Measurements from ENCODE around the gene SRRT.

SRRT gene

DNA sequence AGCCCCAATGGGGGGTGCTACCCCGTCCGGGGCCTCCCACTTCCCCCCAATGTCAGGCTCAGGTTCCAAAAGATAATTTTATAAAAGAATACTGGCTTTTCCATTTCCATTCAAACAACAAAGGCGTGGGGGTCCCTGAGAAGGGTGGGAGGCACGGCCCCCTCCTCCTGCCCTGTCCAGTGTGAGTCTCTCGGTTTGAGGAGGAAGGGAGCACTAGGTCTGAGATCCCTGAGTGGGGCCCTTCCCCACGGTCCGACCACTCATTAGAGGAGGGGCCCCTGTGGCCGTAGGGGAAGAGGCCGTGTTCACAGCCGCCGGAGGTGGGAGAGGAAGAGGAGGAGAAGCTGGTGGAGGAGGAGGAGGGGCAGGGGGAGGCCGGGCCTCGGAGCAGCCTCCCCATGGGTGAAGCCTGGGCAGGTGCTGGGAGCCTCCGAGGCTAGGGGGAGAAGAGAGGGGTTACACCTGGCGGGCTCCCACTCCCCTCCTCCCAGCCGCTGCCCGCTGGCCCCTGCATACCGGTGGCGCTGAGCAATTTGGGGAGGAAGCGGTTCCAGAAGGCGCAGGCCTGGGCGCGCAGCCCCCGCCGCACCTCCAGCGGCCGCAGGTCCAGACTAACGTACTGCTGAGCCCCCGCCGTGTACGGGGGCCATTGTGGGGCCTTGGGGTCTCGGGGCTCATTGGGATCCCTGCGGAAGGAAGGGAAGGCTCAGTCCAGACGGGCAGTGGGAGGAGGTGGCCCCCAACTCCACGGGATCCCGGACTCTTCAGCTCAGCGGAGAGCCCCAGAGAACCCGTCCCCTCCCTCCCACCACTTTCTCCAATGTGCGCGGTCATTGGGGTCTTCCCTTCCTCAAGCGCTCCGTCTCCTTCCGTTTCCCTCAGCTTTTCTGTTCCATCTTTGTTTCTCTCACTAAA is 16.0 kb downstream of the SRRT start:
- peak; percentile 42 for DNase-seq
- in situ Hi-C loops (cut with HindIII; ENCODE audit: low pct_ligation_motif_present, low pct_unique_long_range_greater_than_20kb, low sequenced_read_pairs) = no loop called here

DNA sequence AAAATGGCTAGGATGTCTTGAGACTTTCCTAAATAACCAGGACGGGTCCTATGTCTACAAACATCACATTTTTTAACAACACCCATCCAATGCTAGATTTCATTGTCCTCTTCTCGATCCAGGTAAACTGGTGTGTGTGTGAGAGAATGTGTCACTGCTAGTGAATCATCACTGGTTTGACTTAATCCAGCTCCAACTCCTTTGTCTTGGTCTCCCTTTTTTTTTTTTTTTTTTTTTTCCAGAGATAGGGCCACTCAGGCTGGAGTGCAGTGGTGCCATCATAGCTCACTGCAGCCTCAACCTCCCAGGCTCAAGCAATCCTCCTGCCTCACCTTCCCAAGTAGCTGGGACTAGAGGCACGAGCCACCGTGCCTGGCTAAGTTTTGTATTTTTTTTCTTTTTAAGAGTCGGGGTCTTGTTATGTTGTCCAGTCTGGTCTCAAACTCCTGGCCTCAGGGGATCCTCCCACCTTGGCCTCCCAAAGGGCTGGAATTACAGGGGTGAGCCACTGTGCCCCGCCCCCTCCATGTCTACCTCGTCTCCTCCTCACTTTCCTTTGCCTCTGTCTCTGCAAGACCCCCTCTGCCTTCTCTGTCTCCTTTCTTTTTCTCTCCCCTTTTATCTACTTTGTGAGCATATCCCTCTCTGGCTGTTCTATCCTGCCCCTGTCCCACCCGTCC is 16.8 kb downstream of the SRRT start:
- DNase-seq = peak; percentile 51
- in situ Hi-C loops (cut with HindIII; ENCODE audit: low pct_ligation_motif_present, low pct_unique_long_range_greater_than_20kb, low sequenced_read_pairs) = no loop called here

DNA sequence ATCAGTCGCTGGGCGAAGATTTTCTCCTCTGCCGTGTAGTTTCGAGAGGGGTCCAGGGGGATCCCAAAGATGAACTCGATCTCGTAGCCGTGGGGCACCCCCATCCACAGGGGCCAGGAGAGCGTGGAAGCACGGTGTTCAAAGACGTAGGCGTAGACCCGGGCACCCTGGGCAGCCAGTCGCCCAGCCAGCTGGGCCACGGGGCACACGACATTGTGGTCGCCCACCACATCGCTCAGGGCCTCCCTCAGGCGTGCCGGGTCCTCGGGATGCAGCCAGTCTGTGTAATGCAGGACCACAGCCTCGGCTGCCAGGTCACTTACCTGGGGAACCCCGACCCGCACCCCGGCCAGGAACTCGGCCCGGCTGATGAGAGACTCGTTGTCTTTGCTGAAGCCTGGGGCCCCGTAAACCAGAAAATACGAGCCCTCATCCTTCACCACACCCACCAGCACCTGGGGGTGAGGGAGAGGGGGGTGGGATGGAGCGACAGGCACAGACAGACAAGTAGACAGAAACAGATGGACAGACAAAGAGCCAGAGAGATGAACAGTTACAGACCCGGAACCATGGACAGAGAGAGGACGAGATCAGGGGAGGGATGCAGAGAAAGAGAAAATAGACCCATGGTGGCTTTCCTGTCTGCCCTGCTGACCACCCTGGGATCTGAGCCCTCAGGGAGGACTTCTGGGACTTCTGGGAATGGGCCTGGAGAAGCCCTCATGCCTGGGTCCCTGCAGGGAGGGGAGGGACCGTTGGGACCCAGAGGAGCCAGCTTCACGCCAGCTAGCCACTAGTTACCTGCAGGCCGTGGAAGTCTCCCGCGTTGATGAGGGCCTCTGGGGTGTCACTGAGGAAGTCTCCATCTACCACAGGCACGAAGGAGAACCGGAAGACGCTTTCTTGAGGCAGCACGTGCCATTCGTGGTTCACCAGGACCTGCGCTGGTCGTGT is 17.7 kb downstream of the SRRT start:
- DNase-seq = no peak
- in situ Hi-C loops (cut with HindIII; ENCODE audit: low pct_ligation_motif_present, low pct_unique_long_range_greater_than_20kb, low sequenced_read_pairs) = no loop called here

GRCh38 chr7:100893318-100893895 is 18.5 kb downstream of the SRRT start:
- DNase-seq = no peak
- in situ Hi-C loops (cut with HindIII; ENCODE audit: low pct_ligation_motif_present, low pct_unique_long_range_greater_than_20kb, low sequenced_read_pairs) = no loop called here

- in situ Hi-C loops (cut with HindIII; ENCODE audit: low pct_ligation_motif_present, low pct_unique_long_range_greater_than_20kb, low sequenced_read_pairs) = no loop called here
- no peak for DNase-seq
Observed at GRCh38 chr7:100893910-100894721, 19.2 kb downstream of the SRRT start.

DNA sequence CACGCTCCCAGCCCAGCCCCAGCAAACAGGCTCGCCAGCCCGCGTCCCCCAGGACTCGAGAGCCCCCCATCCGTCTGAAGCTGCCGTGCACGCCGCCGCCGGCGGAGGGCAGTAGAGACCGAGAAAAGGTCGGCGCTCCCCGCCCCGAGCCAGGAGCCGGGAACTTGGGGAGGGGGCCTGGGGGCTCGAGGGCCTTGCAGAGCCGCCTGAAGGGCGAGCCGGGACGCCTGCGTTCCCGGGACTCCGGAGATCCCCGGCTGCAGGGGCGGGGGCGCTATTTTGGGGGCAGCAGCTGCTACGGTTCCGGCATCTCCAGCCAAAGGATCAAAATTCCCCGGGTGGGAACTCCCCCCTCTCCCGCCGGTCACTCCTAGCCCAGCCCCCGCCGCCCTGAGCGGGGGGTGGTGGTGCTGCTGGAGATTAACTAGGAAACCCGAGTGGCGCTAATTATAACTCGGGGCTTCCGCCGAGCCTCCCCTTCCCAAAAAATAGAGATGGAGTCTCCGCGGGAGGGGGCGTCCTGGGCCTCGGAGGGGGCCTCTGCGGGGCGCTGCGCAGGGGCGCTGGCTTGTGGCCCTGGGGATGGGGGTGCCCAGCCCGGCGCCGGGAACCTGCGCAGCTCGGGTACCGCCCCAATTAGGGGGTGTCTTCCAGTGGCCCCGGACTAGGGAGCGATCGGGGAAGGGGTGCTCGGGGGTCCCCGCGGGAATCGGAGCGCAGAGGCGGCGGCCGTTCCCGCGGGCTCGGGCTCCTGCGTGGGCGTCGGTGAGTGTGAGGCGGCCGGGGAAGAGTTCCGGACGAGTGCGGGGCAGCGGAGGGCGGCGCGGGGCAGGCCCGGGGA is 20.2 kb downstream of the SRRT start:
- DNase-seq = peak; percentile 56
- in situ Hi-C loops (cut with HindIII; ENCODE audit: low pct_ligation_motif_present, low pct_unique_long_range_greater_than_20kb, low sequenced_read_pairs) = no loop called here

- in situ Hi-C loops (cut with HindIII; ENCODE audit: low pct_ligation_motif_present, low pct_unique_long_range_greater_than_20kb, low sequenced_read_pairs) = no loop called here
Observed at GRCh38 chr7:100895701-100895955, 20.7 kb downstream of the SRRT start, which contains the start of gene ACHE. ACHE (minus strand) TSS chr7:100895888; CDS start chr7:100894232, 1,656 bp downstream.

GRCh38 chr7:100895956-100896731 is 21.2 kb downstream of the SRRT start:
- no peak for DNase-seq
- in situ Hi-C loops (cut with HindIII; ENCODE audit: low pct_ligation_motif_present, low pct_unique_long_range_greater_than_20kb, low sequenced_read_pairs) = no loop called here

More at GRCh38 chr7:100895701-100895955, 20.7 kb downstream of the SRRT start, which contains the start of gene ACHE:
- DNase-seq = peak; percentile 47

- DNase-seq = peak; percentile 50
- in situ Hi-C loops (cut with HindIII; ENCODE audit: low pct_ligation_motif_present, low pct_unique_long_range_greater_than_20kb, low sequenced_read_pairs) = no loop called here
Observed at GRCh38 chr7:100896732-100897608, 22.1 kb downstream of the SRRT start.

GRCh38 chr7:100897772-100898454 is 23.0 kb downstream of the SRRT start:
- no peak for DNase-seq
- in situ Hi-C loops (cut with HindIII; ENCODE audit: low pct_ligation_motif_present, low pct_unique_long_range_greater_than_20kb, low sequenced_read_pairs) = no loop called here

DNA sequence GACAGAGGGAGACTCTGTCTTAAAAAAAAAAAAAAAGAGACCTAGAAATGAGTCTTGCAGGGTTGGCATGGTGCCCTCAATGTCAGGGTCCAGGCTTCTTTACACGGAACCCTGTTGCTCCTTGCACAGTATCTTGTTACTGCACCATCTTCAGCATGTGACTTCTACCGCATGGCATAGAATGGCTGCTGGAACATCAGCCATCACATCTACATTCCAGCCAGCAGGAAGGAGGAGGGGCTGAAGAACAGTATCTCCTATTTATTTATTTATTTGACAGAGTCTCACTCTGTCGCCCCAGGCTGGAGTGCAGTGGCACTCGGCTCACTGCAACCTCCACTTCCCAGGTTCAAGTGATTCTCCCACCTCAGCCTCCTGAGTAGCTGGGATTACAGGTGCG is 24.5 kb downstream of the SRRT start:
- no peak for DNase-seq
- in situ Hi-C loops (cut with HindIII; ENCODE audit: low pct_ligation_motif_present, low pct_unique_long_range_greater_than_20kb, low sequenced_read_pairs) = no loop called here

DNA sequence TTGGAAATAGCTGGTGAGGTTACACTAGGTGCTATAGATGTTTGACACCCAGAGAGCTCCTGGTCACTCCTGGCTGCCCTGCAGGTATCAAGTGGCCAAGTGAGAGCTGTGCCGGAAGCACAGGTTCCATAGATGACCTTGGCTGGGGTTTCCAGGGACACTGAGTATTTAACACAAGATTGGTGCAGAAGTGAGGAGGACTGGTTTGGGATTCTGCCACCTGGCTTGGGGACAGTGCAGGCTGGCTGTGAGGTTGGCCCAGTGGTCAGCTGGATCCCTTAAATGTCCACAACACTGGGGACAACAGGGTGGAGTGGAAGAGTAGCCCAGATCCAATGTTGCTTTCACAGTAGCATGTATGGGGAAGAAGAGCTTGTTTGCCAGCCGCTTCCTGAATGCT is 26.1 kb downstream of the SRRT start:
- in situ Hi-C loops (cut with HindIII; ENCODE audit: low pct_ligation_motif_present, low pct_unique_long_range_greater_than_20kb, low sequenced_read_pairs) = no loop called here
- no peak for DNase-seq

- DNase-seq = no peak
- in situ Hi-C loops (cut with HindIII; ENCODE audit: low pct_ligation_motif_present, low pct_unique_long_range_greater_than_20kb, low sequenced_read_pairs) = no loop called here
Observed at GRCh38 chr7:100901921-100902332, 27.0 kb downstream of the SRRT start.

GRCh38 chr7:100902638-100903037 is 27.7 kb downstream of the SRRT start:
- in situ Hi-C loops (cut with HindIII; ENCODE audit: low pct_ligation_motif_present, low pct_unique_long_range_greater_than_20kb, low sequenced_read_pairs) = no loop called here

DNA sequence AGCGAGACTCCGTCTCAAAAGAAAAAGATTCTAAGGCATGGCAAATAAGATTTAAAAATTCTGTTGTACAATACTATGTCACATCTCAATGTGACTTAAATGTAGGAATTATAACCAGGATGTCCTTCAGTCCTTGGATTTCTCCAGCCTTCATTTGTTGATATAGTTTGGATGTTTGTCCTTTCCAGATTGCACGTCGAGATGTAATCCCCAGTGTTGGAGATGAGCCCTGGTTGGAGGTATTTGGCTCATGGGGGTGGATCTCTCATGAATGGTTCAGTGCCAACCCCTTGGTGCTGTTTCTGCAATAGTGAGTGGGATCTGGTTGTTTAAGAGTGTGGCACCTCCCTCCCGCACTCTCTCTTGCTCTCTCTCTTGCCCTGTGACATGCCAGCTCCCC is 33.6 kb downstream of the SRRT start:
- in situ Hi-C loops (cut with HindIII; ENCODE audit: low pct_ligation_motif_present, low pct_unique_long_range_greater_than_20kb, low sequenced_read_pairs) = no loop called here
- no peak for DNase-seq

More at GRCh38 chr7:100902638-100903037, 27.7 kb downstream of the SRRT start:
- DNase-seq = no peak
